ENCODE results near the gene DENR. TPM values are rescaled to one million over a fixed set of nuclear protein-coding genes. Genes with fewer than 3 reads are reported as not detected.
A peak's percentile ranks its signal among the peaks of the same experiment; 100 is the strongest.
"Not testable (repeated sequence)": the region's sequence is repeated elsewhere in the genome, so short reads cannot be mapped to it uniquely, and the experiment has no call there.

The DENR gene
- polyA plus RNA-seq (2013, experiment 1 of 2) = 35.7 TPM
- polyA plus RNA-seq (2013, experiment 2 of 2) = 44.8 TPM

GRCh38 chr12:122752464-122753318, at the start of gene DENR:
Gene DENR (plus strand): TSS chr12:122752824. CDS start chr12:122753702, 878 bp downstream.
- Histone ChIP-seq H3K9me3 (ENCODE audit: control insufficient read depth, low read length) (no peaks in the 10 kb centered on the region), H3K27ac (ENCODE audit: low read depth, low read length, severe bottlenecking) (peak within 1 kb of the TSS; percentile 86), H3K4me1 (ENCODE audit: control insufficient read depth, insufficient read depth, low read length, poor library complexity, severe bottlenecking) (peaks cover 11% of the 10 kb centered on the region), H3K4me3 (ENCODE audit: extremely low read depth, insufficient read depth, low read length, poor library complexity, severe bottlenecking) (peak within 1 kb of the TSS; percentile 94), H3K36me3 (ENCODE audit: control insufficient read depth, insufficient read depth, low read length) (peaks cover 40% of the 10 kb centered on the region)
- 0 to 1% methylated on average over 27 to 73 of the region's 73 CpGs for WGBS, 2 experiments (ENCODE audit: insufficient coverage in 2 of 2)

GRCh38 chr12:122702890-122703611, 49.6 kb upstream of the DENR start, which contains the start of gene HCAR2:
Gene HCAR2 (minus strand): TSS chr12:122703357. CDS start chr12:122703283, 74 bp downstream.
- not testable (repeated sequence) for H3K4me3 ChIP-seq (ENCODE audit: extremely low read depth, insufficient read depth, low read length, poor library complexity, severe bottlenecking); H3K9me3 ChIP-seq (ENCODE audit: control insufficient read depth, low read length); H3K36me3 ChIP-seq (ENCODE audit: control insufficient read depth, insufficient read depth, low read length); H3K27ac ChIP-seq (ENCODE audit: low read depth, low read length, severe bottlenecking); H3K4me1 ChIP-seq (ENCODE audit: control insufficient read depth, insufficient read depth, low read length, poor library complexity, severe bottlenecking)
- WGBS, 2 experiments (ENCODE audit: insufficient coverage in 2 of 2) = 87 to 91% methylated on average over 12 to 14 of the region's 22 CpGs

GRCh38 chr12:122703841-122704240, 48.8 kb upstream of the DENR start:
- not testable (repeated sequence) for H3K27ac ChIP-seq (ENCODE audit: low read depth, low read length, severe bottlenecking); H3K4me3 ChIP-seq (ENCODE audit: extremely low read depth, insufficient read depth, low read length, poor library complexity, severe bottlenecking)
- WGBS, 2 experiments (ENCODE audit: insufficient coverage in 2 of 2) = no CpG with 5 or more reads among the region's 3 CpGs

GRCh38 chr12:122709287-122709686, 43.3 kb upstream of the DENR start:
- H3K4me1 ChIP-seq (ENCODE audit: control insufficient read depth, insufficient read depth, low read length, poor library complexity, severe bottlenecking); H3K27ac ChIP-seq (ENCODE audit: low read depth, low read length, severe bottlenecking); H3K9me3 ChIP-seq (ENCODE audit: control insufficient read depth, low read length); H3K4me3 ChIP-seq (ENCODE audit: extremely low read depth, insufficient read depth, low read length, poor library complexity, severe bottlenecking); H3K36me3 ChIP-seq (ENCODE audit: control insufficient read depth, insufficient read depth, low read length): not testable (repeated sequence)
- no CpG with 5 or more reads among the region's 3 CpGs for WGBS, 2 experiments (ENCODE audit: insufficient coverage in 2 of 2)

More at GRCh38 chr12:122703841-122704240, 48.8 kb upstream of the DENR start:
- not testable (repeated sequence) for H3K9me3 ChIP-seq (ENCODE audit: control insufficient read depth, low read length); H3K4me1 ChIP-seq (ENCODE audit: control insufficient read depth, insufficient read depth, low read length, poor library complexity, severe bottlenecking); H3K36me3 ChIP-seq (ENCODE audit: control insufficient read depth, insufficient read depth, low read length)

GRCh38 chr12:122710341-122710740, 42.3 kb upstream of the DENR start:
- H3K27ac ChIP-seq (ENCODE audit: low read depth, low read length, severe bottlenecking); H3K4me3 ChIP-seq (ENCODE audit: extremely low read depth, insufficient read depth, low read length, poor library complexity, severe bottlenecking); H3K36me3 ChIP-seq (ENCODE audit: control insufficient read depth, insufficient read depth, low read length); H3K9me3 ChIP-seq (ENCODE audit: control insufficient read depth, low read length); H3K4me1 ChIP-seq (ENCODE audit: control insufficient read depth, insufficient read depth, low read length, poor library complexity, severe bottlenecking): not testable (repeated sequence)
- 94 to 100% methylated on average over 1 to 2 of the region's 2 CpGs for WGBS, 2 experiments (ENCODE audit: insufficient coverage in 2 of 2)

GRCh38 chr12:122711266-122711665, 41.4 kb upstream of the DENR start:
- not testable (repeated sequence) for H3K4me1 ChIP-seq (ENCODE audit: control insufficient read depth, insufficient read depth, low read length, poor library complexity, severe bottlenecking); H3K27ac ChIP-seq (ENCODE audit: low read depth, low read length, severe bottlenecking); H3K36me3 ChIP-seq (ENCODE audit: control insufficient read depth, insufficient read depth, low read length); H3K9me3 ChIP-seq (ENCODE audit: control insufficient read depth, low read length); H3K4me3 ChIP-seq (ENCODE audit: extremely low read depth, insufficient read depth, low read length, poor library complexity, severe bottlenecking)
- WGBS, 2 experiments (ENCODE audit: insufficient coverage in 2 of 2) = 83 to 88% methylated on average over 1 of the region's 1 CpG

GRCh38 chr12:122713491-122714188, 39.0 kb upstream of the DENR start:
- WGBS, 2 experiments (ENCODE audit: insufficient coverage in 2 of 2) = 100% methylated on average over 2 of the region's 10 CpGs; no CpG with 5 or more reads in 1 of the 2 experiments
- not testable (repeated sequence) for H3K4me1 ChIP-seq (ENCODE audit: control insufficient read depth, insufficient read depth, low read length, poor library complexity, severe bottlenecking); H3K4me3 ChIP-seq (ENCODE audit: extremely low read depth, insufficient read depth, low read length, poor library complexity, severe bottlenecking); H3K36me3 ChIP-seq (ENCODE audit: control insufficient read depth, insufficient read depth, low read length); H3K27ac ChIP-seq (ENCODE audit: low read depth, low read length, severe bottlenecking); H3K9me3 ChIP-seq (ENCODE audit: control insufficient read depth, low read length)

GRCh38 chr12:122715211-122715610, 37.4 kb upstream of the DENR start:
- H3K4me1 ChIP-seq (ENCODE audit: control insufficient read depth, insufficient read depth, low read length, poor library complexity, severe bottlenecking); H3K9me3 ChIP-seq (ENCODE audit: control insufficient read depth, low read length); H3K27ac ChIP-seq (ENCODE audit: low read depth, low read length, severe bottlenecking); H3K4me3 ChIP-seq (ENCODE audit: extremely low read depth, insufficient read depth, low read length, poor library complexity, severe bottlenecking); H3K36me3 ChIP-seq (ENCODE audit: control insufficient read depth, insufficient read depth, low read length): not testable (repeated sequence)
- 93 to 97% methylated on average over 4 to 6 of the region's 6 CpGs for WGBS, 2 experiments (ENCODE audit: insufficient coverage in 2 of 2)

GRCh38 chr12:122716658-122717057, 36.0 kb upstream of the DENR start, which contains the start of gene HCAR3:
Gene HCAR3 (minus strand): TSS chr12:122716811. CDS start chr12:122716737, 74 bp downstream.
- not testable (repeated sequence) for H3K36me3 ChIP-seq (ENCODE audit: control insufficient read depth, insufficient read depth, low read length); H3K9me3 ChIP-seq (ENCODE audit: control insufficient read depth, low read length); H3K4me3 ChIP-seq (ENCODE audit: extremely low read depth, insufficient read depth, low read length, poor library complexity, severe bottlenecking); H3K4me1 ChIP-seq (ENCODE audit: control insufficient read depth, insufficient read depth, low read length, poor library complexity, severe bottlenecking); H3K27ac ChIP-seq (ENCODE audit: low read depth, low read length, severe bottlenecking)
- 93 to 95% methylated on average over 3 to 4 of the region's 10 CpGs for WGBS, 2 experiments (ENCODE audit: insufficient coverage in 2 of 2)

GRCh38 chr12:122721057-122721545, 31.5 kb upstream of the DENR start:
- H3K4me3 ChIP-seq (ENCODE audit: extremely low read depth, insufficient read depth, low read length, poor library complexity, severe bottlenecking) = no peak overlapping the region
- 97 to 100% methylated on average over 5 to 7 of the region's 11 CpGs for WGBS, 2 experiments (ENCODE audit: insufficient coverage in 2 of 2)

More at GRCh38 chr12:122721057-122721545, 31.5 kb upstream of the DENR start:
- H3K36me3 ChIP-seq (ENCODE audit: control insufficient read depth, insufficient read depth, low read length) = no peaks in the 10 kb centered on the region
- no peak overlapping the region for H3K27ac ChIP-seq (ENCODE audit: low read depth, low read length, severe bottlenecking)
- H3K4me1 ChIP-seq (ENCODE audit: control insufficient read depth, insufficient read depth, low read length, poor library complexity, severe bottlenecking) = peaks cover under 1% of the 10 kb centered on the region
- no peaks in the 10 kb centered on the region for H3K9me3 ChIP-seq (ENCODE audit: control insufficient read depth, low read length)
